Central memory CD8-positive, alpha-beta T cell (primary cell): ENCODE measurements around the gene PGS1.
A peak's percentile ranks its signal among the peaks of the same experiment; 100 is the strongest.

Experiments
- ATAC-seq: fragments of 150-1000 bp; cut with Tn5 transposase; replicated peaks from 2 replicates; pipeline ENCODE4 v1.10.0; 2022; ENCODE audit warnings: mild to moderate bottlenecking, moderate FRiP score, moderate number of reproducible peaks; ENCODE audit not compliant: poor library complexity, severe bottlenecking; ENCODE audit errors: extremely low read depth
- DNase-seq, 2 donors: peaks; one replicate each; pipeline ENCODE4 v3.0.0; 2021; ENCODE audit warnings: low spot score in 2 of 2
- H3K27ac Mint-ChIP-seq: one replicate; pipeline ENCODE4 v1.8.0; 2022; ENCODE audit warnings: low read depth, mild to moderate bottlenecking, moderate library complexity, mixed read lengths
- H3K27me3 Mint-ChIP-seq: one replicate; pipeline ENCODE4 v1.8.0; 2022; ENCODE audit warnings: mixed read lengths
- H3K36me3 Mint-ChIP-seq: one replicate; pipeline ENCODE4 v1.8.0; 2022; ENCODE audit warnings: mild to moderate bottlenecking, moderate library complexity, mixed read lengths; ENCODE audit not compliant: insufficient read depth
- H3K4me1 Mint-ChIP-seq: one replicate; pipeline ENCODE4 v1.8.0; 2022; ENCODE audit warnings: mixed read lengths
- H3K4me3 Mint-ChIP-seq: one replicate; pipeline ENCODE4 v1.8.0; 2022; ENCODE audit warnings: mild to moderate bottlenecking, moderate library complexity, mixed read lengths
- H3K9me3 Mint-ChIP-seq: one replicate; pipeline ENCODE4 v1.8.0; 2022; ENCODE audit warnings: mixed read lengths

The PGS1 gene

DNA sequence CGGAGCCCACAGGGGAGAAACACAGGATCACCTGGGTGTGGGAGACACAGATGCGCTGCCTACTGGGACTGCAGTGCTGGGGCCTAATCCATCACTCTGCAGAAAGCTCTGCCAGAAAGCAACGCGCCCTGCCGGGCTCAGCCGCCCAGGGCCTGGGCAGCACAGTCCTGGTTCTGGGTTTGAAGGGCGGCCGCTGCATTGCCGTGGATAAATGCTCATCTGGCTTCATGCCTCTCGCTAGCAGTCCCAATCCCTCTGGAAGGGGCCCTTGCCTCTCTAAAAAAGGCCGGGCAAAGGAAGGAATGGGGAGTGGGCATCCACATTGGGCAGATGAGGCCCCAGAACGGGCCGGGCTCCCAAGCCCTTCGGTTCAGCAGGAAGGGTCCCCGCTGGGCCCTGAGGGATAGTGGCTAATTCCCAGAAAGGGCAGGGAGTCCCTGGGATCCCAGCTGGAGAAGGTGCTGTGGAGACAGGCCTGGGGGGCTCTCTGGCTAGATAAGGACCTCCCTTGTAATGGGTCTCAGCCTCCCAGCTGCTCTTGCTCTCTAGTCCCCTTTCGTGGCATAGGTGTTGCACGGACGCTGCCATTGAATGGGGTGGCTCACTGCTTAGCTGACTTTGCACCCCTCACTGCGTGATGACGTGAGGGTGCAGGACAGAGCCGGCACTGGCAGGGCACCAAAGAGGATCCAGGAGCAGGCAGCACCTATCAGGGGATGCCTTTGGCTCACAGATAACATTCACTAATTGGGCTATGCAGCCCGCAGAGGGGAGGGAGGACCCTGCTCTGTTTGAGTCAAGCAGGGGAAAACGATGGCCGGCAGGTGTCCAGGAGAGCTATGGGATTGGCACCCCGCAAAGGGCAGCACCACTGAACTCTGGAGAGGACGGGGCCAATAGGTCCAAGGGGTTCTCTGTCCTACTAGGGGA lies 88.6 kb downstream of the PGS1 start:
- no peak overlapping the region for H3K27ac Mint-ChIP-seq
- H3K4me1 Mint-ChIP-seq: no peaks in the 10 kb centered on the region

DNA sequence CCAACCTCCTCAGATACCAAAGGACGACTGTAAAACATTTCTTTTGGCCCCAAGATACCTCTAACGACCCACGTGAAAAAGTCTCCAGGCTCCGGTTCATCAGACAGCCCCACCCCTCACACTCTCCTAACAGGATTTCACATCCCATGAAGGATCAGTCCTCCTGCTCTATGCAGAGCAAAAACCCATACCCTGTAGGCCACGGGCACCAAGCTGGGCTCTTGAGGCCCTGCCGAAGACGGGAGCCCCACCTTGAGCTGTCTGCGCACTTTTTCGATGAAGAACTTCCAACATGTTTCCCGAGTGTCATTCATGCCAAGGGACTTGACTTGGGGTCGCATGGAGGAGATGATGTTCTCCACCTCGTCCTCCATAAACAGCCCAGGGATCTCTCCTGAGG lies 89.9 kb downstream of the PGS1 start:
- H3K4me3 Mint-ChIP-seq: no peak overlapping the region
- DNase-seq (no peak), ATAC-seq (no peak)
- H3K27ac Mint-ChIP-seq: no peak overlapping the region
- no peaks in the 10 kb centered on the region for H3K27me3 Mint-ChIP-seq
- peaks cover 5% of the 10 kb centered on the region for H3K4me1 Mint-ChIP-seq
- no peaks in the 10 kb centered on the region for H3K9me3 Mint-ChIP-seq
- H3K36me3 Mint-ChIP-seq: no peaks in the 10 kb centered on the region

More for the DNA sequence above, 88.6 kb downstream of the PGS1 start:
- DNase-seq (no peak), ATAC-seq (no peak)
- no peaks in the 10 kb centered on the region for H3K36me3 Mint-ChIP-seq
- no peaks in the 10 kb centered on the region for H3K9me3 Mint-ChIP-seq
- H3K4me3 Mint-ChIP-seq: no peak overlapping the region
- no peaks in the 10 kb centered on the region for H3K27me3 Mint-ChIP-seq

DNA sequence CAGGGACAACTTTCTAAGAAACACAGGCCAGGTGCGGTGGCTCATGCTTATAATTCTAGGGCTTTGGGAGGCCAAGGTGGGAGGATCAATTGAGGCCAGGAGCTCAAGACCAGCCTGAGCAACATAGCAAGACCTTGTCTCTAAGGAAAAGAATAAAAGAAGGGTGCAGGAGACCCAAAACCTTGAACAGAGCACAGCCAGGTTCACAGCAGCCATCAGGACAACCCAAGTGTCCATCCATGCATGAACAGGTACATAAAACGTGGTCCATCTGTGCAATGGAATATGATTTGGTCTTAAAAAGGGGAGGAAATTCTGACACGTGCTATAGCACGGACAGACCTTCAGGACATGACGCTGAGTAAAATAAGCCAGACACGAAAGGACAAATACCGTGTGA lies 91.0 kb downstream of the PGS1 start:
- ATAC-seq (no peak), DNase-seq (no peak)
- Mint-ChIP-seq H3K9me3 (no peaks in the 10 kb centered on the region), H3K27ac (no peak overlapping the region), H3K4me1 (peaks cover 5% of the 10 kb centered on the region), H3K36me3 (no peaks in the 10 kb centered on the region), H3K4me3 (no peak overlapping the region), H3K27me3 (no peaks in the 10 kb centered on the region)

DNA sequence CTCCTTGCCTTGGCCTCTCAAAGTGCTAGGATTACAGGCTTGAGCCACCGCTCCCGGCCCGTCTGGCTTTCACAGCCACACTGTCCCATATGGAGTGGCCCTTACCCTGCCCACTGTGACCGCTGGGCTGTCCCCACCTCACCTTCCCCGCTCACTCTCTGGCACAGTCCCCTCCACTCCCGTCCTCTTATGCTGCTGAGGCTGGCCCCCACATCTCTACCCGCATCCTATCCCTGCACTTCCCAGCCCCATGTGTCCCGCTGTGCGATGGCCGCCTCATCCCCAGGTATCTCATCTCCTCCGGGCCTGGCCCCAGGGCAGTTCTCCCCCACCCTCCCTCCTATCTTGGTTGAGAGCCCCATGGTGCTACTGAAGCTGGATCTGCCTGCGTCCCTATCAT lies 93.2 kb downstream of the PGS1 start:
- peaks cover 16% of the 10 kb centered on the region for H3K4me1 Mint-ChIP-seq
- peaks cover 4% of the 10 kb centered on the region for H3K36me3 Mint-ChIP-seq
- no peak for DNase-seq
- no peak overlapping the region for H3K4me3 Mint-ChIP-seq
- no peaks in the 10 kb centered on the region for H3K9me3 Mint-ChIP-seq
- no peaks in the 10 kb centered on the region for H3K27me3 Mint-ChIP-seq
- H3K27ac Mint-ChIP-seq: no peak overlapping the region
- ATAC-seq: no peak

DNA sequence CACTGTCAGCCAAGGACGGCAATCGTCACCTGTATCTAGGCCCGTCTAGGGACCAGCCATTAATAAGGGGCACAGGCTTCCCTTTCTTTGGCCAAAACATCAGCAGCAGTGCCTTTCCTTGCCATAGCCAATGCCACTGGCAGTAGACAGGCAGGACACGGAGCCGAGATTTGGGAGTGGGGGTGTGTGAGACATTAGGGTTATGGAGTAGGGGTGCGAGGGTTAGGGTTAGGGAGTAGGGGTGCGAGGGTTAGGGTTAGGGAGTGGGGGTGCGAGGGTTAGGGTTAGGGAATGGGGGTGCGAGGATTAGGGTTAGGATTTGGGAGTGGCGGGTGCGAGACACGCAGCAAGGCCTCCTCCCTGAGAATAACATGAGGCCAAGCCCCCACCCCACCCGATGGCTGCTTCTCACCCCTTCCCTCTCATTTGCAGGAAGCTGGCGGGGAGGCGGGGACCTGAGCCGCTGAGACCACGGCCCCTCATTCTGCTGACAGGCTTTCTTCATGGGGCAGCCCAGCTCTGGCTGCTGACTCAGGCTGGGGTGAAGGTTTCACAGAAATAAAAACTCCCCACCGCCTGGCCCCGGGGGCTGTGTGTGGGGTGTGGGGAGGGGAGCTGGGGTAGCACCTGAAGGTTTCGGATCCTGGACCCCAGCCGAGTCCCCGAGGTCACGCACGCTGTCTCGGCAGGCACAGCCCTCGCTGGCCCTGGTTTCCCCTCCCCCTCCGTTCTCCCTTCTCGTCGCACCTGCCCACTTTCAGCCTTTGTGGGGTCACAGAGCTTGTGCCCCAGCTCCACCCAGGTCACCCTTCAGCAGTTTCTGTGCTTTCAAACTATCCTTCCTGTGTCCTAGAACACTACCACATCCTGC lies 93.8 kb downstream of the PGS1 start:
- Mint-ChIP-seq H3K4me1 (peaks cover 16% of the 10 kb centered on the region), H3K9me3 (no peaks in the 10 kb centered on the region), H3K36me3 (peaks cover 4% of the 10 kb centered on the region), H3K4me3 (no peak overlapping the region), H3K27me3 (no peaks in the 10 kb centered on the region), H3K27ac (no peak overlapping the region)
- no peak for ATAC-seq
- DNase-seq: no peak

DNA sequence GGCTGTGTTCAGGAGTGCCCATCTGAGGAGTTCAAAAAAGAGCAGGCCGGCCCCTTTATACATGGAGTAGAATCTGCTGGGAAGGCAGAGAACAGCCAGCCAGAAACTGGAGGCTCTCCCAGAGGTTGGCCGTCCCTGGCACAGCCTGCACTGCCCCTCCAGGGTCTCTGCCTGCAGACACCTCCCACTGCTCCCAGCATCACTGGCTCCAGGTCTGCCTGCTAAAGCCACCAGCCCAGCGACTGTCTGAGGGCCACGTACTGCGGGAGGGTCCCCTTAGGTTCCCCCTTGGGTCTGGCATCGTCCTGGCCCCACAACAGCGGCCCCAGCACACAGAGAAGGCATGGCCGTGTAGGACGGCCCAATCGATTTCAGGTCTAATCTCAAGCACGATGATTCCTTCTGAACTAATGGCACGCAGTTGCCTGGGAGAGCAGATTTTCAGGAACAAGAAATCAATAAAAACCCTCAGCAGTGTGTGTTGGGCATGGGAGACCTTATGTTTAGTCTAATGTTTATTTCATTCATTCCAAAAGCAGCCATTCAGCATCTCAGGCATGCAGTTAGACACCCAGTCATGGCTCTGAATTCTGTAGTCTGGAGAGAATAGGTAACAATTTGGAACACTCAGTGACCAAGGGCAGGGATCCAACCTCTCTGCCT lies 95.6 kb downstream of the PGS1 start:
- DNase-seq (no peak), ATAC-seq (no peak)
- no peak overlapping the region for H3K4me3 Mint-ChIP-seq
- no peaks in the 10 kb centered on the region for H3K27me3 Mint-ChIP-seq
- H3K36me3 Mint-ChIP-seq: peaks cover 4% of the 10 kb centered on the region
- H3K9me3 Mint-ChIP-seq: no peaks in the 10 kb centered on the region
- H3K27ac Mint-ChIP-seq: peak overlapping the region; percentile 50
- H3K4me1 Mint-ChIP-seq: peaks cover 16% of the 10 kb centered on the region
